ENCODE data around the gene SLFN11.
"Not testable (repeated sequence)": the region's sequence is repeated elsewhere in the genome, so short reads cannot be mapped to it uniquely, and the experiment has no call there.

The SLFN11 gene, protein sequence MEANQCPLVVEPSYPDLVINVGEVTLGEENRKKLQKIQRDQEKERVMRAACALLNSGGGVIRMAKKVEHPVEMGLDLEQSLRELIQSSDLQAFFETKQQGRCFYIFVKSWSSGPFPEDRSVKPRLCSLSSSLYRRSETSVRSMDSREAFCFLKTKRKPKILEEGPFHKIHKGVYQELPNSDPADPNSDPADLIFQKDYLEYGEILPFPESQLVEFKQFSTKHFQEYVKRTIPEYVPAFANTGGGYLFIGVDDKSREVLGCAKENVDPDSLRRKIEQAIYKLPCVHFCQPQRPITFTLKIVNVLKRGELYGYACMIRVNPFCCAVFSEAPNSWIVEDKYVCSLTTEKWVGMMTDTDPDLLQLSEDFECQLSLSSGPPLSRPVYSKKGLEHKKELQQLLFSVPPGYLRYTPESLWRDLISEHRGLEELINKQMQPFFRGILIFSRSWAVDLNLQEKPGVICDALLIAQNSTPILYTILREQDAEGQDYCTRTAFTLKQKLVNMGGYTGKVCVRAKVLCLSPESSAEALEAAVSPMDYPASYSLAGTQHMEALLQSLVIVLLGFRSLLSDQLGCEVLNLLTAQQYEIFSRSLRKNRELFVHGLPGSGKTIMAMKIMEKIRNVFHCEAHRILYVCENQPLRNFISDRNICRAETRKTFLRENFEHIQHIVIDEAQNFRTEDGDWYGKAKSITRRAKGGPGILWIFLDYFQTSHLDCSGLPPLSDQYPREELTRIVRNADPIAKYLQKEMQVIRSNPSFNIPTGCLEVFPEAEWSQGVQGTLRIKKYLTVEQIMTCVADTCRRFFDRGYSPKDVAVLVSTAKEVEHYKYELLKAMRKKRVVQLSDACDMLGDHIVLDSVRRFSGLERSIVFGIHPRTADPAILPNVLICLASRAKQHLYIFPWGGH

DNA sequence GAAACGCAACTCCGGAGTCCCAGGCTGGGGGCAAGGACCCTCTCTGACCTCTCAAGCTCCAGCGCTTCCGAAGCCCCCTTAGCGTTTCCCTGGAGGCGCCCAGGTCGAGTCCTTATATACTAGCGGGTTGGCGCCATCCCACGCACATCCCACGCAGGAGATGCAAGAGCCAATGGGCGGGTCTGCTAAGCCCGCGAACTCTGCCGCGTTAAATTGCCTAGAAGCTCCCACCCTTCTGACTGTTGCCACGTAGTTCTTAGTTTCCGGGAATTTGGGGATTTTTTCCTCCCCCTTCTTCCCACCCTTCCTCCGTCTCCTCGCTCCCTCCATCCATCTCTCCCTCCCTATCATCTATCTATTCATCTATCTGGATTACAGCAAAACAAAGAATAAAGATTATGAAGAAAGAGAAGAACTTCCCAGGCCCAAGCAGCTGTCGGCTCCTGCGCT lies at the start of gene SLFN11:
Gene SLFN11, minus strand, starts transcription at position 88 of the 450 bp plus-strand sequence. CDS start 9,814 bp downstream, outside the sequence.
- no peak for DNase-seq (ENCODE audit: low spot score)

DNA sequence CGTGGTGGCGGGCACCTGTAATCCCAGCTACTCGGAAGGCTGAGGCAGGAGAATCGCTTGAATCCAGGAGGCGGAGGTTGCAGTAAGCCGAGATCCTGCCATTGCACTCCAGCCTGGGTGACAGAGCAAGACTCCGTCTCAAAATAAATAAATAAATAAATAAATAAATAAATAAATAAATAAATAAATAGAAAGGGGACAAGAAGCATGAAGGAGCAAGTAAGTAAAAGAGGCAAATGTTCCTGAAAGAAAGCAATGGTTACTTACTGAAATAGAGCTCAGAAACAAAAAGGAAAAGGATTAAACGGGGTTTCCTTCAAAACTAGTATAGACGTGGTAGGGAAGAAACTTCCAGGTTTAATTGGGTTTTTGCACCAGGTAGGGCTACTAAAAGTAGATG lies 47.6 kb upstream of the SLFN11 start:
- not testable (repeated sequence) for DNase-seq (ENCODE audit: low spot score)

DNA sequence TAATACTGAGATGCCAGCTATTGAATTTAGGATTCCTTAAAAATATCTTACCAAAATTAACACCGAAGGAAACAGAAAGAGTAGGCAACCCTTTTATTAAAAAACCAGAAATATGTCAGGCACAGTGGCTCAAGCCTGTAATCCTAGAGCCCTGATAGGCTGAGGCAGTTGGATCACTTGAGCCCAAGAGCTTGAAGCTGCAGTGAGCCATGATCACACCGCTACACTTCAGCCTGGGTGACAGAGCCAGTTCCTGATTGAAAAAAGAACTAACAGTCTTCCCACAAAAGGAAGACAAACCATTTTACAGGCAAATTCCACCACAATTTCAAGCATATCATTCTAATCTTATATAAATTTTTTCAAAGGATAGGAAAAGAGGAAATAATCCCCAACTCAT lies 43.2 kb upstream of the SLFN11 start:
- no peak for DNase-seq (ENCODE audit: low spot score)

DNA sequence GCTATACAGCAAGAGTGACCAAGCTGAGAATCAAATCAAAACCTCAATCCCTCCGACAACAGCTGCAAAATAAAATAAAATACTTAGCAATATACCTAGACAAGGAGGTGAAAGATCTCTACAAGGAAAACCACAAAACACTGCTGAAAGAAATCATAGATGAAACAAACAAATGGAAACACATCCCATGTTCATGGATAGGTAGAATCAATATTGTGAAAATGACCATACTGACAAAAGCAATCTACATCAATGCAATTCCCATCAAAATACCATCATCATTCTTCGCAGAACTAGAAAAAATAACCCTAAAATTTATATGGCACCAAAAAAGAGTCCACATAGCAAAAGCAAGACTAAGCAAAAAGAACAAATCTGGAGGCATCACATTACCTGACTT lies 41.3 kb upstream of the SLFN11 start:
- DNase-seq (ENCODE audit: low spot score), result not testable (repeated sequence)

DNA sequence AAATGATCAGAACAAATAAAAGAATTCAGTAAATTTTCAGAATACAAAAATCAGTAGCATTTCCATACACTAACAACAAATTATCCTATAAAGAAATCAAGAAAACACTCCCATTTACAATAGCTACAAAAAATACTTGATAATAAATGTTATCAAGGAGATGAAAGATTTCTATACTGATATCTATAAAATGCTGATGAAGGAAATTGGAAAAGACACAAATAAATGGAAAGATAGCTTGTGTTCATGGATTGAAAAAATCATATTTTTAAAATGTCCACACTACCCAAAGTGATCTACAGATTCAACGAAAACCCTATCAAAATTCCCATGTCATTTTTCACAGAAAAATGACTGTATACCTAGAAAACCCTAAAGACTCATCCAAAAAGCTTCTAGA lies 40.8 kb upstream of the SLFN11 start:
- no peak for DNase-seq (ENCODE audit: low spot score)

DNA sequence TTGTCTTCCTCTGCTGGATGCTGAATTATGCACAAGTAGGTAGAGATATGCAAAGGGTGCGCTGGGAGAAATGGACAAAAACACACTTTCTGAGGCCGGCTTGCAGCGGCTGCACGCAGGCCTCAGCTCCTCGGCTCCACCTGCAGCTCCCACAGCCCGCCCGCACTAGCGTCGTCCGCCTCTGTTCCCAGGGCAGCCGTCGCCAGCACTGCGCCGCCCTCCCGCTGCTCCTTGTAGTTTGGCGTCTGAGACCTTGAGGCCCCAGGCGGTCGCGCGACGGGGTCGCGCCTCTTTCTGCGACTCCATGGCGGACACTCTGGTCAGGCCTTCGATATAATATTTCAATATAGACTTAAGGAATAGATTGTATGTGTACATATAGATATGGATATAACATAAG lies 34.1 kb upstream of the SLFN11 start:
- DNase-seq (ENCODE audit: low spot score), result no peak

DNA sequence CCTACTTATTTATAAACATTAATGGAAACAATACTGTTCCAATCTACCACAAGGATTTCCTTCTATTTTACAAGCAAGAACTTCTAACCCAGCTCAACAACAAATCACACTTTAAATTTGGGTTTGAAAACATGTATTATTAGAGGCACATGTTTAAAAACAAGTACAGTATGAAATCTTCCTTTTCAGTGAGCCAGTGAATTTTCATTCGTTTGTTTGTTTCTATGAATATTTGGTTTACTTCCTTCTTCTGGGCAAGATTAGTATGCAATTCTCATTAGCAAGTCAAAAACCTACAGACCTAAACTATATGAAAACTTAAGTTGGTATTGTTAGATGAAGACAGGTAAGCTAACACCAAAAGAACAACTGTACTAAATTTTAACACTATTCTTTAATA lies 33.1 kb upstream of the SLFN11 start:
- DNase-seq (ENCODE audit: low spot score), result no peak

DNA sequence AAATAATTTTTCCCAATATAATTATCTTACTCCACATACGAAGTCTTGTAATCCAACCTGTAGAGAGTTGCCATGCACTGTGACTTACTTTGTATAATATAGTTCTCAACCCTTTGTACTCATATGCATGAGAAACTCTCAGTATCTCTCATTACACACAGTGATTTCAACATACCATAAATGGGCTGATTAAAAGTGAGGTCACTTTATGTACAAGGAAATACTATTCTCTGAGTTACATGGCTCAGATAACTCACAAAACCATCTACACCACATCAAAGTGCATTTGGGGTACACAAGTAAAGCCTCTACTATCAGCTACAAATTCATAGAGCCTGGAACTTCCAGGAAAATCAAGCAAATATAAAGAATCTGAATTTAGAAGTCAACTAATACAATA lies 30.9 kb upstream of the SLFN11 start:
- DNase-seq (ENCODE audit: low spot score), result no peak

DNA sequence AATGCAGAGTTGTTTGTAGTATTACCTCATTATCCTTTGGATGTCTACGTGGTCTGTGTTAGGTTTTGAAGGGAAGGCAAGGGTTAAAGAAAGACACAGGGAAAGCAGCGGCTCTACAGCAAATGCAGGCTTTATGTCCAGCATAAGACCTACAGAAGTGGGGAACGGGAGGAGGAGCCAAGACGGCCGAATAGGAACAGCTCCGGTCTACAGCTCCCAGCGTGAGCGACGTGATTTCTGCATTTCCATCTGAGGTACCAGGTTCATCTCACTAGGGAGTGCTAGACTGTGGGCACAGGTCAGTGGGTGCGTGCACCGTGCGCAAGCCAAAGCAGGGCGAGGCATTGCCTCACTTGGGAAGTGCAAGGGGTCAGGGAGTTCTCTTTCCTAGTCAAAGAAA lies 20.4 kb upstream of the SLFN11 start:
- DNase-seq (ENCODE audit: low spot score), result not testable (repeated sequence)

DNA sequence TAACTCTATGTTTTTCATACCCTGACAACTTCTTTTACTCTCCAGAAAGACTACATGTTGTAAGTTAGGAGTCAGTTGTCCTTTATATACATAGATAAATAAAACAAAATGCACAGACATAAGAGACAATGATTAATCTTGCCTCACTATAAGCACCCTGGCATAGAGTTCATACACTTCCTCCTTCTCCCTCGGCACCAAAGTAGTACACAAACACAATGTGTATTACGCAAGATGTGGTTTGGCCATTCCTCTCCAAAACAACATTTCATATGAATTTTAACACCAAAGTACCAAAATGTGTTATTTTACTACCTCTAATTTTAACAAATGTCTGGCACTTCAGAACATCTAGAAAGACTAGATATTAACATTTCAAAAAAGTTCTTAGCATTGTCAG lies 17.2 kb upstream of the SLFN11 start:
- DNase-seq (ENCODE audit: low spot score), result no peak

DNA sequence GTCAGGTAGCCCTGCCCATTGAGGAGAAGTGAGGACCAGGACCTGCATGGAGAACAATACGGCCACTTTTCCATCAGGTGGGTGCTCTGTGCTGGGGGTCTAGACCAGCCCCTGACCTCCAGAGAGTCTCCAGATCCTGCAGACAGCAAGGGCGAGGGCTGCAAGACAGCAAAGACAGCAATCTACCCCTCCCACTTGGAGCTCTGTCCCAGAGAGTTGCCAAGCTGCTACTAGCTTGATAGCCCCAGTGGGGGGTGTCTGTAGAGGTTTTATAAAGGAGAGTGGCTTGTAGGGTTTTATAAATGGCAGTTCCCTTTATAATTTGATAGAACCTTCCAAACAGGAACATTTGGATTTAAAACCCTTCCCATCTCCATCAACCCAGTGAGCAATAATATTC lies 16.7 kb upstream of the SLFN11 start:
- DNase-seq (ENCODE audit: low spot score), result no peak

DNA sequence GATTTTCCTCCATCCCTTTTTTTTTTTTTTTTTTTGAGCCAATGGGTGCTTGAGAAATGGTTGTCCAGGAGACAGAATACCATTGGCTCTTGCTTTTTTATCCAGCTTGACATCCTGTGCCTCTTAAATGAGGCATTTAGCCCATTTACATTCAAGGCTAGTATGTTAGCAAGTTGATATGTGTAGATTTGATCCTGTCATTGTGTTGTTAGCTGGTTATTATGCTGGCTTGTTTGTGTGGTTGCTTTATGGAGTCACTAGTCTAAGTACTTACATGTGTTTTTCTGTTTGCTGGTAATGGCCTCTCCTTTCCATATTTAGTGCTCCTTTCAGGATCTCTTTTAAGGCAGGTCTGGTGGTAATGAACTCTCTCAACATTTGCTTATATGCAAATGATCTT lies 14.1 kb upstream of the SLFN11 start:
- DNase-seq (ENCODE audit: low spot score), result no peak

DNA sequence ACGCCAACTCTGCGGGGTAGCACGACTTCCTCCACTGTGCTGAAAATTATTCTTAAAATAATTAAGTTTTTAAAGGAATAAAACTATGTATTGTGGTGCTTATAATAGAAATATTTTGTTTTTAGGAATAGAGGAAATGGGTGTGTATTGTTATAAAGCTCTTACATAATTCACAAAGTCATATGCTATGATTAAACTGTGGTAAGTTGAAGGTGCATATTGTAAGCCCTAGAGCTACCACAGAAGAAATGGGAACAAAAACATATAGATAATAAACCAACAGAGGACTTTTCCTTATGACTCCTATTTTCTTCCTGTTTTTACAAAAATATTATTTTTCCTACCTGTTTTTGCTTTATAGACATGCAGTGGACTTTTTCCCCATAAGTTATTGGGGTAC lies 4.3 kb upstream of the SLFN11 start:
- no peak for DNase-seq (ENCODE audit: low spot score)

DNA sequence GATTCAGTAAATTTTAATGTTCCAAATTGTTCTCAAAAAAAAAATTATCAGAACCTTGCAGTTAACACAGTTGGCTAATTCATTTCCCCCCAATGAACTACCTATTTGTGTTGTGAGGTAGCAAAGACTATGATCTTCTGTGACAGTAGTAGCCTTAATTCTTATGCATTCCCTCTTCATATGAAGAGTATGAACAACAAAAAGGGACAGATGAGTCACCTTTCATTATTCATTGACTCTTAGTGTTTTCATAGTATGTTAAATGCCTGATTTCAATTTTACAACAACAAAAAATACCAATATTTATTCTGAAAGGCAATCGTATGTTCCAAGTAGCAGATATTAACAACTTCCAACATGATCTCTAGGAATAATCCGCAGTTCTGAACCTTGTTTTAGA lies 3.6 kb upstream of the SLFN11 start:
- DNase-seq (ENCODE audit: low spot score), result no peak

DNA sequence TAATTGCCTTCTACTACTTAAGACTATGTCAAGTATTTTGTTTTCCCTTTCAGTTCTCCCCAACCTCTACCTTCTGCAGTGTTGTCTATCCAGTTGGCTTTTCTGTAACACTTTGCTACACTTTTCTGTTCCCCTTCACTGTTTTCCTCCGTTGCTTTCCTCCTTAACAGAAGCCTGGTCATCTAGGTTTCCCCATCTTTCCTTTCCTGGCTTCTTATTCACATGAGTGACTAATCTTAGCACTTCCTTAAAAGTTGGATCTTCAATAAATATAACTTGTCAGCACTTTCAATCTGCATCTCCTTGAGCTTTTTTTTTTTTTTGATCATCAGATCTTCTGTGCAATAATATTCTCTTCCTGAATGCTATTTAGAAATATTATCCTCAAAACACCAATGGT lies 2.8 kb upstream of the SLFN11 start:
- no peak for DNase-seq (ENCODE audit: low spot score)

DNA sequence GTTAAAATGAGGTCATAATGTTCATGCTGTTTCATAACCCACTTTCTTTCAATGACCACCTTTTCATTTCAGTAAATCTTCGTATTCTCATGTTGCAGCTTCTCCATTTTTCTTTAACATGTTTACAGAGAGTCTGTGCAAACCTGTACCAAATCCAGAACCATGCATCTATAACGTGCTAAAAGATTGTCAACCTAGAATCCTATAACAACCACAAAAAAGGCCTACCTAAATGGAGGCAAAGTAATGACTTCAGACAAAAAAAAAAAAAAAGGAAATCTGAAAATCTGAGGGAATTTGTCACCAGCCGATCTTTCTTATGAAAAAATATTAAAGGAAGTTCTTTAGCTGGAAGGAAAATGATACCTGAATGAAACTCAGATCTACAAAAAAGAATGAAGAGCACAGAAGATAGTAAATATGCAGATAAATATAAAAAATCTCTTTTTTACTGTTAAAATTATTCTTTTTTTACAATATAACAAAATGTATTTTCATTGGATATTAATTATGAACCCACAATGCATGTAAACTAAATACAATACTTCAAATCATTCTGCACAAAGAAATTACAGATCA lies 1.4 kb upstream of the SLFN11 start:
- no peak for DNase-seq (ENCODE audit: low spot score)

DNA sequence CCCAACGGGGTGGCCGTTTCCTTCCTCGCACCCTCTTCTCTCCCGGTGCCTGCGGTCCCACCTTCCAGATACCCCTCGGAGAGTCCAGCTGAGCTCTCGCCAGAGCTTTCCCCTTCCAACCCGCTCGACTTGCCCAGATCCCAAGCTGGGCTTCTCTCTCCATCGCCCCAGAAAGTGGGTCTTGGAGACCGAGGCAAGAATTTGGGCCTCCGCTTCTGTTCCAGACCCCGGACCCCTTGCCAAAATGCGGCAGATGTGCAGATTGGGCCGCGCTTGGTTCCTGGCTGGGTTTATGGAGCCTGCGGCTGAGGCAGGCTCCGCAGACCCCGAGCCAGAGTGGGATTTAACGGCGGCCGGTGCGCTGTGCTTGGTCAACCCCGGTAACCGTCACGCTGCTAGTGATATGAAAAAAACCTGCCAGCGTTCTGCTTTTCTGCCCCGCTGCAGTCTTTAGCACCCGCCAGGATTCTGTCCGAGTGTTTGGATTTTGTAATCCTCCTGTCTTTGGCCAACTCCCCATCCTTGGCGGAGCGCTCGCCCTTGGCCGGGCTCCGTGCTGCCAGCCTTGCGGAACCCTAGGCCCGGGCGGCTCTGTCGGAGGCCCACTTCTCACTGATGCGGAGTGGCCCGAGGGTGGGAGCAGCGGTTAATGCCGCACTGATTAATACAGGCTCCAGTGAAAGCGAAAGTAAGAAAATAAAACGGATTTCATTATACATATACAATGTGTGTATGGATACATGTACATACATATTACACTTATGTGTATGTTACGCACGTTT lies 754 bp upstream of the SLFN11 start:
- DNase-seq (ENCODE audit: low spot score), result no peak

DNA sequence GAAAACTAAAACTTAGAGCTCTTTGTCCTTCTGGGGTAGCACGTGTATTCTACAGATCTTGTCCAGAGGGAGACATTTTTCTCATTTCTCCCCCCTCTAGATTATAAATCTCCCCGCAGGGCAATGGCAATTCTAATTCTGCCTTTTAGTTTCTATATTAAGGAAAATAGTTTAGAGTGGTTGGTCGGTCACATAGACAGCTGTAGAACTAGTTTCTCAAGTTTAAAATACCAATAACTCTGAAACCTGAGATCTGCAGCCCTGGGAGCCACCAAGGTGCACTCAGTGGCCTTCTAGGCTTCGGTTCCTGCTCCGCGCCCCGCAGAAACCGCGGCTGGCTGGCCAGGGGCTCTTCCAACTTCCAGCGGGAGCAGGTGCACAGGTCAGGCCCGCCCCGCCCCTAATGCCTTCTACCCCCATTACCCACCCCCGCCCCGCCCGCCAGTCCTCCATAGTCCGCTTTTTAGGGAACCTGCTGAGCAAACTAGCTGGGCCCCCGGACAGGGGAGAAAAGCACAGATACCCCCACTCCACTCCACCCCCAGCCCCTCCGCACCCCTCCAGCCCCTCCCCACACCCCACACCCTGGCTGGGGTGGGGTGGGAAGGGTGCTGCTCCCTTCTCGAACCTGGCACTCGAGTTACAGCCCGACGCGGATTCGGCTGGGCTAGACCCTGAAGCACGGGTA lies 431 bp downstream of the SLFN11 start:
- no peak for DNase-seq (ENCODE audit: low spot score)

DNA sequence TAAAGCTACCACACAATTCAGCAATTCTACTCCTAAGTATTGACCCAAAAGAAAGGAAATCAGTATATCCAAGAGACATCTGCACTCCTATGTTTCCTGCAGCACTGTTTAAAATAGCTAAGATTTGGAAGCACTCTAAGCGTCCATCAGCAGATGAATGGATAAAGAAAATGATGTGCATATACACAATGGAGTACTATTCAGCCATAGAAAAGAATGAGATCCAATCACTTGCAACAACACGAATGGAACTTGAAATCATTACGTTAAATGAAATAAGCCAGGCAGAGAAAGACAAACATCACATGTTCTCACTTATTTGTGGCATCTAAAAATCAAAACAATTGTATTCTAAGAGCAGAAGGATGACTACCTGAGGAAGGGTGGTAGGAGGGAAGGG lies 1.5 kb downstream of the SLFN11 start:
- DNase-seq (ENCODE audit: low spot score), result no peak

DNA sequence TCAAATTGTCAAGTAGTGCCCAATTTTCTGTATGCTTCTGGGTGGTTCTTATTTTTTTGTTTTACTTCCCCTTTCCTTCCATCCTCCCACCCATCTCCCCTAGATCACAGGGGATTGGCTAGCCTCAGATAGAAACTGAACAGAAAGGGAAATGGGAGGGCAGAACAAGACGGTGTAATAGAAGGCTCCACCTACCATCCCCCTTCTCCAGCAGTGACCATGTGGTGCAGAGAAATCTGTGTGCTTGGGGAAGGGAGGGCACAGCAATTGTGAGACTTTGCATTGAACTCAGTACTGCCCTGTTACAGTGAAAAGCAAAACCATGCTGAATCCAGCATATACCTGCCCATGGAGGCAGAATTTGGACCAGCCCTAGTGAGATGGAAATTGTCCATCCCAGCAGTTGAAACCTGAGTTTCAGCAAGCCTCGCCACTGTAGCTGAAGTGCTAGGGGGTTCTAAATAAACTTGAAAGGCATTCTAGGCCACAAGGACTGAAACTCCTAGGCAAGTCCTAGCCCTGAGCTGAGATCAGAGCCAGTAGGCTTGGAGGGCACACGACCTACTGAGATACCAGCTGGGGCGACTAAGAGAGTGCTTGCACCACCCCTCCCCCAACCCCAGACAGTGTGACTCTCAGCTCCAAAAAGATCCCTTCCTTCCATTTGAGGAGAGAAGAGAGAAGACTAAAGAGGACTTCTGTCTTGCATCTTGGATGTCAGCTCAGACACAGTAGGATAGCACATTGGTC lies 5.2 kb downstream of the SLFN11 start:
- DNase-seq (ENCODE audit: low spot score), result no peak

DNA sequence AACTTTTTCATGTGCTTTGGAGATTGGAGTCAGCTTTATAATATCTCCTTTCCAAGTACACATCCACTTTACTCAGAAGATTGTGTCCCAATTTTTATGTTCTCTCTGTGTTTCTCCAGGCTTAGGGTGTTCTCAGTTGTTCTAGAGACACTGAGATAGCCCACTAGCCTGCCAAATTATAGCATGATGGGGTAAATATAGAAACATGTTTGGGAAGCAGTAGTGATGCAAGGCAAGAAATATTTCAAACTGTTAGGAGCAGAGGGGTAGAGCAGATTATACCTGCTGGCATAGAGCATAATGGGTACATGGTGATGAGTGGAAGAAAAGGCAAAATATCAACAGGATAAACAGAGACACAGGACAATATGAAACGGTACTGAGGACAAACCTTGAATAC lies 12.4 kb downstream of the SLFN11 start:
- DNase-seq (ENCODE audit: low spot score), result no peak

All from HuH-7.5 (cell line).